A673 (cell line): ENCODE results near the gene SLX4. TPM values are rescaled to one million over a fixed set of nuclear protein-coding genes. Genes with fewer than 3 reads are reported as not detected.

Source experiments
- BruUV-seq: library from RNA; stranded (reverse); fragments of 400-500 nt; replicated peaks from 2 replicates; lab custom pipeline; 2021; lab: Mats Ljungman, UMichigan
- CTCF ChIA-PET: fragments of 300-600 bp; sonication (Branson Sonifier 250); formaldehyde crosslinking; loops from one replicate; lab custom pipeline; 2022; ENCODE audit warnings: antibody characterized with exemption; lab: Charles Lee
- POLR2A ChIA-PET: fragments of 300-600 bp; sonication (Branson Sonifier 250); formaldehyde crosslinking; loops from one replicate; lab custom pipeline; 2022; ENCODE audit warnings: antibody characterized with exemption; ENCODE audit not compliant: low non-redundant PET; lab: Charles Lee
- DNase-seq: peaks from one replicate; pipeline ENCODE4 v3.0.0-alpha.2; 2015; ENCODE audit warnings: low spot score
- H3K27ac ChIP-seq: fragments of 200-600 bp; sonication (generic); 2 replicates; pipeline ENCODE4 v1.5.1; 2016; ENCODE audit warnings: mixed run types, low read depth, mild to moderate bottlenecking, mixed read lengths, antibody characterized with exemption, low read length; ENCODE audit not compliant: poor library complexity, severe bottlenecking
- H3K27me3 ChIP-seq: fragments of 200-600 bp; sonication (generic); replicated peaks from 2 replicates; pipeline ENCODE4 v1.6.1; 2017; ENCODE audit warnings: mixed run types, low read depth, mild to moderate bottlenecking, mixed read lengths, antibody characterized with exemption, low read length; ENCODE audit not compliant: insufficient read depth, poor library complexity
- H3K36me3 ChIP-seq: fragments of 200-600 bp; sonication (generic); 2 replicates; pipeline ENCODE4 v1.6.1; 2016; ENCODE audit warnings: mixed run types, mild to moderate bottlenecking, mixed read lengths, antibody characterized with exemption, low read length; ENCODE audit not compliant: insufficient read depth, poor library complexity, severe bottlenecking
- H3K4me1 ChIP-seq: fragments of 200-600 bp; sonication (generic); 2 replicates; pipeline ENCODE4 v1.6.1; 2017; ENCODE audit warnings: mixed run types, mild to moderate bottlenecking, mixed read lengths, antibody characterized with exemption, low read length; ENCODE audit not compliant: insufficient read depth, poor library complexity, severe bottlenecking
- H3K4me3 ChIP-seq: fragments of 200-600 bp; sonication (generic); 2 replicates; pipeline ENCODE4 v1.5.1; 2016; ENCODE audit warnings: low read depth, mixed run types, mild to moderate bottlenecking, mixed read lengths, low read length; ENCODE audit not compliant: poor library complexity, severe bottlenecking
- H3K9me3 ChIP-seq: fragments of 200-600 bp; sonication (generic); 2 replicates; pipeline ENCODE4 v1.6.1; 2016; ENCODE audit warnings: mixed run types, low read depth, mild to moderate bottlenecking, mixed read lengths, antibody characterized with exemption, low read length; ENCODE audit not compliant: poor library complexity, severe bottlenecking
- EZH2 ChIP-seq: fragments of 200-600 bp; sonication (generic); IDR thresholded peaks from 2 replicates; pipeline ENCODE4 v1.6.1; 2017; ENCODE audit warnings: borderline replicate concordance, low read depth, mild to moderate bottlenecking, mixed read lengths, antibody characterized with exemption, low read length; ENCODE audit not compliant: poor library complexity, severe bottlenecking
- intact Hi-C: fragments of 100-400 bp; cut with micrococcal nuclease; formaldehyde crosslinking; loops from one replicate; pipeline ENCODE4 v1.10.0; 2022; ENCODE audit not compliant: unreplicated experiment
- total RNA-seq: library from RNA; stranded (reverse); gene quantifications from 2 replicates; pipeline ENCODE4 v1.2.3, GENCODE V29; 2021
- TF ChIP-seq, protein P1 (sequence below): fragments of 300-800, 200-600 bp; sonication (generic); conservative IDR thresholded peaks from 2 replicates; pipeline ENCODE4 v1.5.1; 2017; ENCODE audit warnings: low read depth, mild to moderate bottlenecking, antibody characterized with exemption, low read length, moderate library complexity, mixed read lengths

The SLX4 gene
- total RNA-seq, 1 experiment from 2014 or later = 15.1 TPM

DNA sequence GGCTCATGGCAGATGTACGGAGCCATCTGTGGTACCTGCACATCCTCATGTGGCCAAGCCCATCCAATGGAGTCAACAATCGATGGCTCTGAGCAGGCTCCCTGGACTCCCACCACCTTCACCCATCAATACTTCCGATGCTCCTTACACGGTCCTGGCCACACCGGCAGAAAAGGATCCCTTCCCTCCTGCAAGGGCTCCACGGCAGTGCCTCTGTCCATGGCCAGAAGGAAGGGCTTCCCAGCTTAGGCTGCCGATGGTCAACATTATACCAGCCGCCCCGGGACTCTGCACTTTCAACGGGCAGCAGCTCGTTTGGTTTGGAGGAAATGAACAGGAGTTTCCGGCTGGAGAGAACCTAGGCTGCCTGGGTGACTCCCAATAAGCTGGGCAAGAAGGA is 13.2 kb downstream of the SLX4 start:
- no peak for TF ChIP-seq EZH2
- TF ChIP-seq, protein P1, sequence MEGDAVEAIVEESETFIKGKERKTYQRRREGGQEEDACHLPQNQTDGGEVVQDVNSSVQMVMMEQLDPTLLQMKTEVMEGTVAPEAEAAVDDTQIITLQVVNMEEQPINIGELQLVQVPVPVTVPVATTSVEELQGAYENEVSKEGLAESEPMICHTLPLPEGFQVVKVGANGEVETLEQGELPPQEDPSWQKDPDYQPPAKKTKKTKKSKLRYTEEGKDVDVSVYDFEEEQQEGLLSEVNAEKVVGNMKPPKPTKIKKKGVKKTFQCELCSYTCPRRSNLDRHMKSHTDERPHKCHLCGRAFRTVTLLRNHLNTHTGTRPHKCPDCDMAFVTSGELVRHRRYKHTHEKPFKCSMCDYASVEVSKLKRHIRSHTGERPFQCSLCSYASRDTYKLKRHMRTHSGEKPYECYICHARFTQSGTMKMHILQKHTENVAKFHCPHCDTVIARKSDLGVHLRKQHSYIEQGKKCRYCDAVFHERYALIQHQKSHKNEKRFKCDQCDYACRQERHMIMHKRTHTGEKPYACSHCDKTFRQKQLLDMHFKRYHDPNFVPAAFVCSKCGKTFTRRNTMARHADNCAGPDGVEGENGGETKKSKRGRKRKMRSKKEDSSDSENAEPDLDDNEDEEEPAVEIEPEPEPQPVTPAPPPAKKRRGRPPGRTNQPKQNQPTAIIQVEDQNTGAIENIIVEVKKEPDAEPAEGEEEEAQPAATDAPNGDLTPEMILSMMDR = no peak
- no TSS peak for BruUV-seq
- POLR2A ChIA-PET = no interaction called here
- CTCF ChIA-PET = no interaction called here
- Histone ChIP-seq H3K4me1 (no peaks in the 10 kb centered on the region), H3K36me3 (peaks cover 18% of the 10 kb centered on the region), H3K4me3 (no peak overlapping the region), H3K9me3 (peaks cover 11% of the 10 kb centered on the region), H3K27ac (no peak overlapping the region), H3K27me3 (no peaks in the 10 kb centered on the region)
- intact Hi-C loops = no loop called here
- DNase-seq = no peak

DNA sequence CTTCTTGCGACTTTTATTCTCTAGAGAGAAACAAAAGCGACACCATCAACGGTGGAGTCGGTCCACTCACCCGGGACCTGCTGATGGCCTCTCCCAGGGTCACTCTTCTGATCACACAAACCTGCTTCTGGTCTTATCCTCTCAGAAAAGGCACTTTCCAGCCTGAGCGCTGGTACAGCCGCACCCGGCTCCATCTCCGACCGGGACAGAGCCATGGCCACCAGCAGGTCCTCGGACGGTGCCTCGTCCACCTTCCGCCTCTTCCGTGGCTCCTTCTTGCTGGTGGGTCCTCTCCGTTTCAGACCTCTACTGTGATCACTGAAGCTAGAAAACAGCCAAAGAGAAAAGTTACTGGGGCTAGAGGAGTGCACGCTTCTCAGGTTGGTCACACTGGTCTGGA is 13.7 kb downstream of the SLX4 start:
- POLR2A ChIA-PET = no interaction called here
- BruUV-seq = no TSS peak

DNA sequence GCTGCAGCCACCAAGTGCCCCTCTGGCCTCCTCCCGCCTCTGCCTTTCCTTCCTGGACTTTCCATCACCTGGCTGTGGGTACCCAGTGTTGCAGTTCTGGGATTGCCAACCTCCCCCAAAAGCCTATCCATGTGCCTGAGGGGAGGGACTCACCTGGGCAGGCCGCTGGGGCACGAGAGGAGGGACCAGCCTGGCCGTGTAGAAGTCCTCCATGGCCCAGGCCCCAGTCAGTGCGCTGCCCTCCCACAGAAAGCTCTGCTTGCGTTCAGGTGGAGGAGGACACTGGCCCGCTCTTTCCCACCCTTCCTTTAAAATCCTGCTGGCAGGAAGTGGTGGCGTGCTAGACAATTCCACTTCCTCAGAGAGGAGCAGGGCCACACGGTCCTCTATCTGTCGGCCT is 14.2 kb downstream of the SLX4 start:
- BruUV-seq = no TSS peak
- intact Hi-C loops = no loop called here

More for the DNA sequence above, 13.7 kb downstream of the SLX4 start:
- intact Hi-C loops = no loop called here
- TF ChIP-seq, protein P1 = no peak
- TF ChIP-seq EZH2 = no peak
- peaks cover 11% of the 10 kb centered on the region for H3K9me3 ChIP-seq
- no peak for DNase-seq
- H3K4me1 ChIP-seq = no peaks in the 10 kb centered on the region
- H3K36me3 ChIP-seq = peaks cover 18% of the 10 kb centered on the region
- H3K27ac ChIP-seq = no peak overlapping the region
- CTCF ChIA-PET = no interaction called here
- no peaks in the 10 kb centered on the region for H3K27me3 ChIP-seq
- H3K4me3 ChIP-seq = no peak overlapping the region

More for the DNA sequence above, 14.2 kb downstream of the SLX4 start:
- POLR2A ChIA-PET = no interaction called here
- TF ChIP-seq, protein P1 = no peak
- TF ChIP-seq EZH2 = no peak
- Histone ChIP-seq H3K27ac (no peak overlapping the region), H3K4me3 (no peak overlapping the region), H3K36me3 (peaks cover 18% of the 10 kb centered on the region), H3K4me1 (no peaks in the 10 kb centered on the region), H3K27me3 (no peaks in the 10 kb centered on the region), H3K9me3 (peaks cover 11% of the 10 kb centered on the region)
- CTCF ChIA-PET = no interaction called here
- no peak for DNase-seq
